Fibroblast of peridontal ligament (primary cell): ENCODE data around the gene GRK2.

Experiments
- DNase-seq: peaks from one replicate; pipeline ENCODE4 v3.0.0-alpha.2; 2010; ENCODE audit errors: extremely low read depth

Gene GRK2

GRCh38 chr11:67270256-67271204 lies 4.3 kb downstream of the GRK2 start:
- DNase-seq: no peak

GRCh38 chr11:67271205-67271540 lies 4.9 kb downstream of the GRK2 start:
- DNase-seq: no peak

DNA sequence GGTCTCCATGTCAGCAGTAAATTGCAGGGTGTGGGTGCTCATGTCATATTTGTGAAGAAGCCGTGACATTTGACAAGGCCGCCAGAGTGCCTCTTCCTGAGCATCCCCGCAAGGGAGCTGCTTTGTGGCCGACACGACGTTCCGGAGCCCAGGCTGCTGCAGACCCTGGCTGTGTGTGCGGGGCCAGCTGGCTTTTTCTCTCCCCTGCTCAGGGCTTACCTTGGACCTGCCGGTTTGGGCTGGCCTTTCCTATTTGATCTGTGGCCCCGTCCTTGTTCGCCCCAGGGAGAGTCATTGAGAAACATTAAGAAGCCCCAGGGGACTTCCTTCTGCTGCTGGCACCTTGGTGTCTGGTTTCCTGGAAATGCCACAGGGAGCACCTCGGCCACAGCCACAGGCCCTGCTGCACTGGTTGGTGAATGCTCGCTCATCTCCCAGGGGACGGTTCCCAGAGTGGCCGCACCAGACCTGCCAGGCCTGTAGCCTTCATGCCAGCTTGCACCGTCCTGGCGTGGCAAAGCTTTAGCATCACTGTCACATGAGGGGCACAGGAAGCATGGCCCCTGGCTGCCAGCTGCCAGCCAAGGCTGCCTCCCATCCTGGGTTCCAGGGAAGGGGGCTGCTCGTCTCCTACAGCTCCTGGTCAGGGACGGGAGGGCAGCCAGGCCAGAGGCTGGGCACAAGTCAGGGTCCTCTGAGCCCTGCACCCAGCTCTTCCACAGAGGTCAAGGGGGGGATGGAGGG lies 5.4 kb downstream of the GRK2 start:
- no peak for DNase-seq

GRCh38 chr11:67272327-67273259 lies 6.3 kb downstream of the GRK2 start:
- DNase-seq: no peak

DNA sequence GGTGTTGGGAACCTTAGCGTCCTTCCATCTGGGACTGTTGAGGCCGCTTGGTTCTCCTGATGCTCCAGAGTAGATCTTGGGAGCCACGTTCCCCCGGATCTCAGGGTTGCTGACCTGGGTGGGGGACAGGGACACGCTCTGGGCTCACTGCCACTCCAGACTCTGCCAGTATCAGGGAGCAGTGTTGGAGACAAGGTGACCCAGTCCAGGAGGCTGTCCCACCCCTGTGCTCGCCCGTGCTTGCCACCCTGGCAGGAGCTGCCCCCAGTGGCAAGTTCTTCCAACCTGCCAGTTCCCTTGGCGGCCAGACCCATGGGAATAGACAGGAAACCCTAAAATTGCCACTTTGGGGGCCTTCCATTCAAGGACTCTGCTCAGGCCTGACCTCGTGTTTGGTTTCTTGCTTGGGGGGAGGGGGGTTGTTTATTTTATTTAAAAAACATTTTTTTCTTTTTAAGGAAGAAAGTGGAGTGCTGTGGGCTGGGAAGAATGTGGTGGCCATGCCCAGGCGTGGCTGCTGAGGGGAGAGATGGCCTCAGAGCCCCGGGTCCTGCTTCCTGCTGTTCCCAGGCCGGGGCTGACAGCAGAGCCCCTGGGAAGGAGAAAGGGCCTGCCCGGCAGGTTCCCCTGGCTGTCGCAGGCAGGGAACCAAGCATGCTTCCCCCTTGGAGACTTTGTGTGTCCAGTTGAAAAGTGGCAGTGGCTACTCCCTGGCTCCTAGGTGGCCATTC lies 7.2 kb downstream of the GRK2 start:
- DNase-seq: peak; percentile 16

DNA sequence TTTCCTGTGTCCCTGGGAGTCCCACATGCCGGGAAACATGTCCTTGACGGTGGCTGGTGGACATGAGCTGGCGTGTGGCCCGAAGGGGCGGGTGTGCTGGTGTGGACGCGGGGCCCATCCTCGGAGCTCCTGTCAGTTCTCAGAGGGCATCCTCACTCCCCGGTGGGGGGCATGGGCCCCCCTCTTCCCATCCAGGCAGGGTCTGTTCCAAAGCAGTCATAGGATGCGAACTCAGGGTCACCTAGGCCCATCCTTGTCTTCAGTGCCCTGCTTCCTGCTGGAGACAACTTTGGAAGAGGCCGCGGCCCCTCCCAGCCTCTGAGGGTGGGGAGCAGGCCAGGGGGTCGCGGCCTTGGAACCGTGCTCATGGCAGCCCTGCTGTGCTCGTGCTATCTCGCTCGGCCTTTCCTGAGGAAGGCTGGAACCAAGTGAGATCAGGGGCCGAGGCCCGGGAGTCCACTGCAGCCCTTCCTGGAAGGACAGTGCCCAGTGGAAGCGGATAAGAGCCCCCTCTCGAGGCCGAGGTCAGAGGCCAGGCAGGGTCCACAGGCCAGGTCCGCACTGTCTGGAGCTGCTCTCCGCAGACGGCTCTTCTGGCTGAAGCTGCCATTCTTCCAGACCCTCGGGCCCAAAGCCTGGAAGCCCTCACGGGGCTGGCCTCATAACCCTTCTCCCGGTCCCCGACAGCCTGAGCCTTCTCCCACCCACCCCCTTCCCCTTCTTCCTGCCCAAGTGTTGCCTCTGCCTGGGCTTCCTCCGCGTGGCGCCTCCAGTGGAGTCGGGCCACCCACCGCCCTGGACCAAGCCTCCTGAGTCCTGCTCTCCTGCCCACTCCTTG lies 8.7 kb downstream of the GRK2 start:
- no peak for DNase-seq

DNA sequence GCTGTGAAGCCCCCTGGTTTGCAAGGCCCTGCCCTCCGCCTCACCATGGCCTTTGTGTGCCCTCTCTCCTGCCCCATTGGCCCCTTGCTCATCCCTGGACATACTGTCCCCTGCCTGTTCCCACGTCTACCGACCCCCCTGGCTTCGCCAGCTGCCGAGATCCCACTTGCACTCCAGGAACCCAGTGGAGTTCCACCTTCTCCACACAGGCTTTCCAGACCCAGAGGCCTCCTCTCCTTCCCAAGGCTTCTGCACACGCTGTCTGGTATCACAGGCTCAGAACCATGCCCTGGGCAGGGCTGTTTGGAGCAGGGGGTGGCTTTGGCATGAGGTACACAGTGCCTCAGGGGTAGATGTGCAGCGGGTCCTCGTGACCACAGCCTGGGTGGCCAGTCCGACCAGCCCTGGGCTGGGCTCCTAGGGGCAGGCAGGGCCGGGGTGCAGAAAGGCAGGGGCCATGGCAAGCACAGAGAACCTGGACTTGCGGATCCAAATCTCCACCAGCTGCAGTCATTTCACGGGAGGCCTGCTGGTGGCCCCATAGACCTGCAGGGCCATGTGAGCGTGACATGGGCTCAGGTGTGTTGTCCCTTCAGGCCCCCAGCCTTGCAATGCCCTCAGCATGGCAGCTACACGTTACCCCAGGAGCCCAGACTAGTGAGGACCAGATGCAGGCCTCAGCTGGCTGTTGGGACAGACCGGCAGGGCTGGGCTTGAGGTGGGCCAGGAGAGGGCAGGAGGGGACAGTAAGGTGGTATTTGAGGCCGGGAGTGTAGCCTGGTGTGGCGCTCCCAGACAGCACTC lies 9.5 kb downstream of the GRK2 start:
- no peak for DNase-seq

DNA sequence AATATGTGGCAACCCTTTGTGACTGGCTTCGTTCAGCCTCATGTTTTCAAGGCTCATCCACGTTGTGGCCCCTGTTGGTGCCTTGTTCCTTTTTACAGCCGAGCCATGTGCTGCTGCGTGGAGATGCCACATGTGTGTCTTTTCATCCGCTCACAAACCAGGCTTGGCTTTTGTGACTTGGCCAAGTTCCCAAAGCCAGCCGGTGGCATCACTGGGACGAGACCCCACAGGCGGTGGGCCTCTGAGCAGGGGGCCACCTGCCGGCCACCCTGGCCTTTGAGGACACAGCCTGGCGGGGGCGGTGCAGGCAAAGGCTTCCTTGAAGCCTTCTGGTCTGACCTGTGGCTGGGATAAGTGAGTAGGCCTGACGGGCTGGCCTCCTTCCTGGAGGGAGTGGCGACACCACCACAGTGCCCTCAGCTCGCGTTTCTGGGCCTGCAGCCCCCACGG lies 10.5 kb downstream of the GRK2 start:
- DNase-seq: peak; percentile 26

GRCh38 chr11:67277231-67277961 lies 11.1 kb downstream of the GRK2 start:
- DNase-seq: peak; percentile 51

DNA sequence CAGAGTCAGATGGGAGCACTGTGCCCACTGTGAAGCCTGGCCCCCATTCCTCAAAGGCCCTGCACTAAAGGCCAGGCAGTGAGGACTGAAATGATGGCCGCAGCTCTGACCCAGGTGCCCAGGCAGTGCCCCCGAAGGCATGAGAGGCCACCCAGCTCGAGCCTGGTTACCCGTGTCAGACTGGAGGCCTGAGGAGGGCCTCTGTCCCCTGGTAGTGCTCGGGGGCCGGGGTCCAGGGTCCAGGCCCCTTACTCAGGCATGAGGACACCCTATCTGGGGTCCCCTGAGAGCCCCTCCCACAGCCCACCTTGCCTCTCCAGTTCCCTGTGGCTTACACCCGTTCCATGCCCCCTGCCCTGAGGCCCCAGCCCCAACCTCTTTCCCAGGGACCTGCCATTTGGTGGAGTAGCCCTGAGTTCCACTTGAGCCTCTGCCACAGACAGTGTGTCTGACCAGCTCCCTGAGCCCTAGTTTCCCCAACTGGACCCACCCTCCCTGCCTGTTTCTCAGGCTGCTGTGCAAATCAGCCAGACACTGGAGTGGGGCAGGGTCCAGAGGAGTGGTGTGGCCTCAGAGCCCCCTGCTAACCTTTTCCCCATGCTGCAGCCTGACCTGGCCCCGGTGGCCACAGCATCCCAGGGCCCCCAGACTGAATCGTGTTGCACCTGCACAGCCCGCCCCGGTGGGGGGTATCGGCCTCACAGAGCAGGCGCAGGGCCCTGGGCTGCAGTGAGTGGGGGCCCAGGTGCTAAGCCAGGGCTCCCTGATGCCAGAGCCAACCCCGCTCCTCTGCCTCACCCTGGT lies 12.1 kb downstream of the GRK2 start:
- DNase-seq: no peak

- no peak for DNase-seq
These were observed 12.8 kb downstream of the GRK2 start for GRCh38 chr11:67278939-67279588.

- no peak for DNase-seq
These were observed 13.5 kb downstream of the GRK2 start for GRCh38 chr11:67279589-67280340.

- DNase-seq: no peak
These were observed 14.1 kb downstream of the GRK2 start for GRCh38 chr11:67280341-67280787.

GRCh38 chr11:67280788-67281551 lies 14.7 kb downstream of the GRK2 start:
- DNase-seq: no peak

DNA sequence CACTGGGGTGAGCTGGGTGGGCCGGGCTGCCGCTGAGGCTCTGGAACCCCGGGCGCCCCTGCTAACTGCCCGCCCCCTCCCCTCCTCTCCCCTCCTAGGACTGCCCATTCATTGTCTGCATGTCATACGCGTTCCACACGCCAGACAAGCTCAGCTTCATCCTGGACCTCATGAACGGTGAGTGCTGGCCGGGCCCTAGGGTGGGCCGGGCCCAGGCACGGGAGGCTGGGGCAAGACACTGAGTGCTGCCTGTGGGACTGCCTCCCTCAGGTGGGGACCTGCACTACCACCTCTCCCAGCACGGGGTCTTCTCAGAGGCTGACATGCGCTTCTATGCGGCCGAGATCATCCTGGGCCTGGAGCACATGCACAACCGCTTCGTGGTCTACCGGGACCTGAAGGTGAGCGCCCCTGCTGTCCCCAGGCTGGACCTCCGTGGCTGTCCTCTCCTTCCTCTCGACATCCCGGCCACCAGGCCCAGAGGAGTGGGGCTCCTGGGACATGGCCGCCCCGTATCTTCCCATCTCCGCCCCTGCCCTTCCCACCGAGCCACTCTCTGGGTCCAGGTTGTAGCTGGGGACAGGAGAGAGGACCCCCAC lies 15.4 kb downstream of the GRK2 start:
- no peak for DNase-seq
